ENCODE results near the gene ARPP21. TPM values are rescaled to one million over a fixed set of nuclear protein-coding genes. Genes with fewer than 3 reads are reported as not detected.

Gene ARPP21
- total RNA-seq, 1 donor from 2014 or later = 4.9 TPM

- Mint-ChIP-seq H3K4me3 (ENCODE audit: unreplicated experiment) (no peak overlapping the region), H3K9me3 (ENCODE audit: low read depth) (no peaks in the 10 kb centered on the region), H3K27me3 (ENCODE audit: low read depth) (peaks cover 21% of the 10 kb centered on the region), H3K4me1 (ENCODE audit: low read depth) (no peaks in the 10 kb centered on the region), H3K27ac (ENCODE audit: unreplicated experiment) (no peak overlapping the region), H3K36me3 (ENCODE audit: low read depth) (peaks cover 4% of the 10 kb centered on the region)
- DNase-seq (ENCODE audit: low spot score) = no peak
- TF ChIP-seq, protein P1, sequence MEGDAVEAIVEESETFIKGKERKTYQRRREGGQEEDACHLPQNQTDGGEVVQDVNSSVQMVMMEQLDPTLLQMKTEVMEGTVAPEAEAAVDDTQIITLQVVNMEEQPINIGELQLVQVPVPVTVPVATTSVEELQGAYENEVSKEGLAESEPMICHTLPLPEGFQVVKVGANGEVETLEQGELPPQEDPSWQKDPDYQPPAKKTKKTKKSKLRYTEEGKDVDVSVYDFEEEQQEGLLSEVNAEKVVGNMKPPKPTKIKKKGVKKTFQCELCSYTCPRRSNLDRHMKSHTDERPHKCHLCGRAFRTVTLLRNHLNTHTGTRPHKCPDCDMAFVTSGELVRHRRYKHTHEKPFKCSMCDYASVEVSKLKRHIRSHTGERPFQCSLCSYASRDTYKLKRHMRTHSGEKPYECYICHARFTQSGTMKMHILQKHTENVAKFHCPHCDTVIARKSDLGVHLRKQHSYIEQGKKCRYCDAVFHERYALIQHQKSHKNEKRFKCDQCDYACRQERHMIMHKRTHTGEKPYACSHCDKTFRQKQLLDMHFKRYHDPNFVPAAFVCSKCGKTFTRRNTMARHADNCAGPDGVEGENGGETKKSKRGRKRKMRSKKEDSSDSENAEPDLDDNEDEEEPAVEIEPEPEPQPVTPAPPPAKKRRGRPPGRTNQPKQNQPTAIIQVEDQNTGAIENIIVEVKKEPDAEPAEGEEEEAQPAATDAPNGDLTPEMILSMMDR (IDR thresholded peaks at IDR 0.05) = no peak
Observed at GRCh38 chr3:35710554-35710953, 71.2 kb downstream of the ARPP21 start.

DNA sequence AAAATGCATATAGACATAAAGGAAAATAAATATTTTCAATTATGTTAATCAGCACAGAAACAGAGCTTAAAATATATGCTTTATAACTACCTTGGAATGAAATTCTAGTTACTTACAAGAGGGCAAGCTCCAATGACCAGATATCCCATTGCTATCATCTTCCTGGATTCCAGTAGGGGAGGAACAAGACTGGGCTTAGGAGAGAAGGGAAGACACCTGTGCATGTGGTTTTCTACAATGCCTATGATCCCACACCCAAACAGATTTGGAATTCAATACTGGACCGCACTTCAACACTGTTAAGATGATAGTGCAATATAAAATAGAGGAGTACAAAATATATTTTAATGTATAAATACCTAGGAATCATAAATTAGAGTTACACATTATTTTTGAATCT, 79.6 kb downstream of the ARPP21 start:
- DNase-seq (ENCODE audit: low spot score) = no peak
- Mint-ChIP-seq H3K27ac (ENCODE audit: unreplicated experiment) (no peak overlapping the region), H3K4me3 (ENCODE audit: unreplicated experiment) (no peak overlapping the region), H3K36me3 (ENCODE audit: low read depth) (peaks cover 1% of the 10 kb centered on the region), H3K4me1 (ENCODE audit: low read depth) (no peaks in the 10 kb centered on the region), H3K27me3 (ENCODE audit: low read depth) (peaks cover 12% of the 10 kb centered on the region), H3K9me3 (ENCODE audit: low read depth) (no peaks in the 10 kb centered on the region)
- TF ChIP-seq, protein P1 (IDR thresholded peaks at IDR 0.05) = no peak

DNA sequence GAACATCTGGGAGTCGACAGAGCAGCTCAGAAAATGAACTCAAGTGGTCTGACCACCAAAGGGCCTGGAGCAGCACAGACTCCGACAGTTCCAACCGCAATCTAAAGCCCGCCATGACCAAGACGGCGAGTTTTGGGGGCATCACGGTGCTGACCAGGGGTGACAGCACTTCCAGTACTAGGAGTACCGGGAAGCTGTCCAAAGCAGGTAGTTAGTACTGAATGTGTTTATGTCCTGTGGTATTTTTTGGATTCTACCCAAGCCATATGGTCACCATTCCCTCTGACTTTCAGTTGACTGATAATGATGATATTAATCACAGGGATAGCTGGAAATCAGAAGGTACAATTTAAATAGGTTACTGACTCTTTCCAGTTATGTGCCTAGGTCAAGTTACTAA, 82.3 kb downstream of the ARPP21 start:
- Mint-ChIP-seq H3K4me3 (ENCODE audit: unreplicated experiment) (no peak overlapping the region), H3K27me3 (ENCODE audit: low read depth) (peaks cover 8% of the 10 kb centered on the region), H3K27ac (ENCODE audit: unreplicated experiment) (no peak overlapping the region), H3K36me3 (ENCODE audit: low read depth) (peaks cover 1% of the 10 kb centered on the region), H3K9me3 (ENCODE audit: low read depth) (no peaks in the 10 kb centered on the region), H3K4me1 (ENCODE audit: low read depth) (no peaks in the 10 kb centered on the region)
- TF ChIP-seq, protein P1 (IDR thresholded peaks at IDR 0.05) = no peak
- DNase-seq (ENCODE audit: low spot score) = no peak

GRCh38 chr3:35722902-35723301, 83.6 kb downstream of the ARPP21 start:
- Mint-ChIP-seq H3K36me3 (ENCODE audit: low read depth) (peaks cover 1% of the 10 kb centered on the region), H3K27ac (ENCODE audit: unreplicated experiment) (no peak overlapping the region), H3K9me3 (ENCODE audit: low read depth) (no peaks in the 10 kb centered on the region), H3K4me3 (ENCODE audit: unreplicated experiment) (no peak overlapping the region), H3K4me1 (ENCODE audit: low read depth) (no peaks in the 10 kb centered on the region), H3K27me3 (ENCODE audit: low read depth) (peaks cover 6% of the 10 kb centered on the region)
- DNase-seq (ENCODE audit: low spot score) = no peak
- TF ChIP-seq, protein P1 (IDR thresholded peaks at IDR 0.05) = no peak

- peaks cover 4% of the 10 kb centered on the region for H3K27me3 Mint-ChIP-seq (ENCODE audit: low read depth)
- H3K27ac Mint-ChIP-seq (ENCODE audit: unreplicated experiment) = no peak overlapping the region
Observed at GRCh38 chr3:35723480-35724097, 84.3 kb downstream of the ARPP21 start.

More at GRCh38 chr3:35723480-35724097, 84.3 kb downstream of the ARPP21 start:
- H3K36me3 Mint-ChIP-seq (ENCODE audit: low read depth) = no peaks in the 10 kb centered on the region
- no peaks in the 10 kb centered on the region for H3K4me1 Mint-ChIP-seq (ENCODE audit: low read depth)
- H3K4me3 Mint-ChIP-seq (ENCODE audit: unreplicated experiment) = no peak overlapping the region
- DNase-seq (ENCODE audit: low spot score) = no peak
- TF ChIP-seq, protein P1 (IDR thresholded peaks at IDR 0.05) = no peak
- H3K9me3 Mint-ChIP-seq (ENCODE audit: low read depth) = no peaks in the 10 kb centered on the region

Data from chondrocyte (in vitro differentiated cells).